ENCODE data around the gene USP36. TPM values are rescaled to one million over a fixed set of nuclear protein-coding genes. Genes with fewer than 3 reads are reported as not detected.

USP36 gene
- total and polyA plus RNA-seq, 4 donors, result 22.5 to 41.0 (median 32.7) TPM

DNA sequence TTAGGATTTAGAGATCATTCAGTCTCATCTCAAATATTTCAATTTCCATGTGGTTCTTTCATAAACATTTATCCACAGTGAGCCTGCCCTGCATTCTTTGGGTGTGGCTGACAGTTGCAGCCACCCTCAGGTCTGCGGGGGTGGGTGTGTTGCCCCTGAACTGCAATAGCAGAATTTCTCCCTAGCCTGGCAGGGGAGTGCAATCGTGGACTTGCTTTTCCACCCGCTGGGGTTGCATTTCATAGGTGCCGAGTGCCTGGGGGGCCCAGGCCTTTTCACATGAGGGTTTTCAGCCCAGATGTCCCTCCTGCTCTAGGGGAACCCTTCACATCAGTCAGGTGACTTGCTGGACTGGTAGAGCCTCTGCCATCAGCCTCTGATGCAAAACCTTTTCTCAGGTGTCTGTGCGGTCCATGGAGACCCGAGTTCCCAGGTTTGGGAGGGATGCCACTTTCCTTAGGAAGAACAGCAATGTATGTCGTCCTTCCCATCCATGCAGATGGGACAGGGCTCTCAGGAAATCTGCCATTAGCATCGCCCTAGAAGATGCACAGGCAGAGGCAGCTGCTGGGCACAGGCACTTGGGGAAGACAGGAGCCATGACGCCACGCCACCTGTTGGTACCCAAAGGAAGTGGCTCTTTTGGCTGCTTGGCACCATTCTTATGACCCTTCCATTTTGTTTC, 2.4 kb upstream of the USP36 start:
- peak in 2 of 6 donors; percentile 32 for DNase-seq (ENCODE audit: low read depth in 4 of 6, low spot score in 6 of 6)
- Histone ChIP-seq H3K4me3 (ENCODE audit: low read depth, low read length) (no peak overlapping the region), H3K36me3 (ENCODE audit: control insufficient read depth, insufficient read depth, low read length) (peaks cover 6% of the 10 kb centered on the region), H3K4me1 (ENCODE audit: control insufficient read depth, insufficient read depth, low read length) (peaks cover 25% of the 10 kb centered on the region), H3K27ac (ENCODE audit: low read depth, low read length) (no peak overlapping the region), H3K27me3 (ENCODE audit: control insufficient read depth, insufficient read depth, low read length) (no peaks in the 10 kb centered on the region), H3K9me3 (ENCODE audit: control insufficient read depth, insufficient read depth, low read length) (no peaks in the 10 kb centered on the region)
- 68% methylated on average over 10 of the region's 10 CpGs for WGBS (ENCODE audit: insufficient coverage)

DNA sequence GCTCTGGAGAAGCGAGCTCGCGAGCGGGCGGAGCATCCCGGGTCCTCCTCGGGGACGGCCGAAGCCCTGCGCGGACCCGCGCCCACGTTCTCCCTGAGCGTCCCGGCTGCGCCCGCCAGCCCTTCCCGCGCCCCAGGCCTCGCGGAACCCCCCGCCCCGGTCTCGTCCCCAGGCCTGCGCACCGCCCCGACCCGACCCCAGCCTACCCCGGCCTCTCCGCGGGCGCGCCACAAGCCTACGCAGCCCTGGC, 159 bp downstream of the USP36 start:
- Histone ChIP-seq H3K9me3 (ENCODE audit: control insufficient read depth, insufficient read depth, low read length) (no peaks in the 10 kb centered on the region), H3K4me1 (ENCODE audit: control insufficient read depth, insufficient read depth, low read length) (peaks cover 25% of the 10 kb centered on the region), H3K27me3 (ENCODE audit: control insufficient read depth, insufficient read depth, low read length) (no peaks in the 10 kb centered on the region), H3K4me3 (ENCODE audit: low read depth, low read length) (peak overlapping the region; percentile 85), H3K27ac (ENCODE audit: low read depth, low read length) (peak overlapping the region; percentile 84), H3K36me3 (ENCODE audit: control insufficient read depth, insufficient read depth, low read length) (peaks cover 29% of the 10 kb centered on the region)
- WGBS (ENCODE audit: insufficient coverage), result under 1% methylated on average over 35 of the region's 35 CpGs
- DNase-seq (ENCODE audit: low read depth in 4 of 6, low spot score in 6 of 6), result no peak

DNA sequence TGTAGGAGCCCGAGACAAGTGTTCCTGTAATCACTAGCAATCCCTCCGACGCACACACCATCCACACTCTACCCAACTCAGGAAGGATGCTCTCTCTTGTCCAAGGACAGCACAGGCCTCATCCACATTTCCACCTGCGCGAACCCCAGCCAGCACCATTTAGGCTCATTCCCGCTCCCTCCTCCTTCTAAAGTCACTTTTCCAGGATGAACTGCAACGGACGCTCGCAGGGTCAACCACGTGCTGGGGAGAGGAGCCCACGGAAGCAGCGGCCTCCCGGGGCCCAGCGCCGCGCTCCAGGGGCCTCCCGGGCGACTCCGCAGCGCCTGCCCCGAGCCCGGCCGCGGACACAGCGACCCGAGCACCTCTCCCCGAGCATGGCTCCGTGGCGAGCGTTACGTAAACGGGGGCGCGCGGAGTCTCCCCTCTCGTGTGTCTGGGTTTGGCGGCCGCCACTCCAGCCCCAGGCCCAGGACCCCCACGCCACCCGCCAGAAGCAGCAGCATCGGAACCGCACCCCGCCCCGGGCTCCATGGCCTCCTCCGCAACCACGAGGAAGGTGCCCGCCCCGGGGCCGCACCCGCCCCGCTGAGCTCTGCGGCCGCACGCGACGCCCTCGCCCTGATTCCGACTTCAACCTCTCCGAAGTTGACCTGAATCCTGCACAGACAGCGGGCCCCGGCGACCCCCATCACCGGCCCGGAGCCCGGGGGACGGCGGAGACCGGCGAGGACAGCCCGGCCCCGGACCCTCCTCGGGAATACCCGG, 668 bp downstream of the USP36 start:
- Histone ChIP-seq H3K4me3 (ENCODE audit: low read depth, low read length) (peak overlapping the region; percentile 85), H3K9me3 (ENCODE audit: control insufficient read depth, insufficient read depth, low read length) (no peaks in the 10 kb centered on the region), H3K27ac (ENCODE audit: low read depth, low read length) (peak overlapping the region; percentile 84), H3K4me1 (ENCODE audit: control insufficient read depth, insufficient read depth, low read length) (peaks cover 25% of the 10 kb centered on the region), H3K27me3 (ENCODE audit: control insufficient read depth, insufficient read depth, low read length) (no peaks in the 10 kb centered on the region), H3K36me3 (ENCODE audit: control insufficient read depth, insufficient read depth, low read length) (peaks cover 34% of the 10 kb centered on the region)
- WGBS (ENCODE audit: insufficient coverage), result under 1% methylated on average over 73 of the region's 73 CpGs
- DNase-seq (ENCODE audit: low read depth in 4 of 6, low spot score in 6 of 6), result peak in 2 of 6 donors; percentile 18 to 22

DNA sequence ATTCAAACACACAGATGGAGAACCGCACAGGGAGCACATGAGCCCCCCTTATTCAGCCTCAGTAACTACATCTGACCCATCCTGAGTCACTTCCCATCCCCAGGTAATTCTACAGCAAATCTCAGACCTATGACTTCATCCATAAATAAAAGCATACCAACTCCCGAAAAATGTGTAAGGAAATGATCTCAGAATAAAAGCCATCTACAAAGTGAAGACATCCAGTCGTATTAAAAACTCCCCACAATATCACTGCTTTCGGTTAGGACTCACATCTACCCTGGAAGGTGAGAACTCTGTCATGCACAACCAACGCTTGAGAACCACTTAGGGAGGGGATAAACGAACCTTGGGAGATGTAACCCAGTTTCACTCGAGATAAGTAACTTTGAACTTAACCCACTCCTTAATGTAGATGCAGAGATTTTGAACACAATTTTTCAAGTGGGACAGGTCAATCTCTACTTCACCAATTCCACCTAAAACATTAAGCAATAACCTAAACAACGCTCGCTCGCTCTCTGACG, 1.3 kb downstream of the USP36 start:
- H3K36me3 ChIP-seq (ENCODE audit: control insufficient read depth, insufficient read depth, low read length), result peaks cover 40% of the 10 kb centered on the region
- no peak for DNase-seq (ENCODE audit: low read depth in 4 of 6, low spot score in 6 of 6)
- peak overlapping the region; percentile 85 for H3K4me3 ChIP-seq (ENCODE audit: low read depth, low read length)
- no peaks in the 10 kb centered on the region for H3K27me3 ChIP-seq (ENCODE audit: control insufficient read depth, insufficient read depth, low read length)
- H3K9me3 ChIP-seq (ENCODE audit: control insufficient read depth, insufficient read depth, low read length), result no peaks in the 10 kb centered on the region
- peak overlapping the region; percentile 84 for H3K27ac ChIP-seq (ENCODE audit: low read depth, low read length)
- WGBS (ENCODE audit: insufficient coverage), result 18% methylated on average over 5 of the region's 11 CpGs
- H3K4me1 ChIP-seq (ENCODE audit: control insufficient read depth, insufficient read depth, low read length), result peaks cover 19% of the 10 kb centered on the region

DNA sequence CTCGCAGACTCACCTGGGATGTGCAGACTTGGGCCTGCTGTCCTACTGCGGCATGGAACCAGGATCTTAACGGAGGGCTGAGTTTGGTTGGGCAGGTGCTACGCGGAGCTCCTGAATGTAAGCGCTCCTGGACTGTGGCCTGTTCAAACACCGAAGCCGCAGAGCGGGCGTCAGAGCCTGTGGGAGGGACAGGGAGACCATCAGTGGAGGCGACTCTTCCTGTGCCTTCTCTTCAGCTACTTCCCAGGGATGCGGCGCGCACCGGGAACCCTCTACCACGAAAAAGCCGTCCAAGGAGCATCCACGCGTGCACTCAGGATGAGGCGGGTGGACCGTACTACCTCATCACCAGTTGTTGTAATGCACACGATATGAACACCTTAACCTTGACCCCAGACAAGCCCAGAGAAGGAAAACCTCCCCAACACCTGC, 2.0 kb downstream of the USP36 start:
- peaks cover 41% of the 10 kb centered on the region for H3K36me3 ChIP-seq (ENCODE audit: control insufficient read depth, insufficient read depth, low read length)
- H3K4me3 ChIP-seq (ENCODE audit: low read depth, low read length), result no peak overlapping the region
- H3K27me3 ChIP-seq (ENCODE audit: control insufficient read depth, insufficient read depth, low read length), result no peaks in the 10 kb centered on the region
- no peaks in the 10 kb centered on the region for H3K9me3 ChIP-seq (ENCODE audit: control insufficient read depth, insufficient read depth, low read length)
- H3K4me1 ChIP-seq (ENCODE audit: control insufficient read depth, insufficient read depth, low read length), result peaks cover 16% of the 10 kb centered on the region
- DNase-seq (ENCODE audit: low read depth in 4 of 6, low spot score in 6 of 6), result no peak
- no peak overlapping the region for H3K27ac ChIP-seq (ENCODE audit: low read depth, low read length)
- WGBS (ENCODE audit: insufficient coverage), result 95% methylated on average over 19 of the region's 22 CpGs

DNA sequence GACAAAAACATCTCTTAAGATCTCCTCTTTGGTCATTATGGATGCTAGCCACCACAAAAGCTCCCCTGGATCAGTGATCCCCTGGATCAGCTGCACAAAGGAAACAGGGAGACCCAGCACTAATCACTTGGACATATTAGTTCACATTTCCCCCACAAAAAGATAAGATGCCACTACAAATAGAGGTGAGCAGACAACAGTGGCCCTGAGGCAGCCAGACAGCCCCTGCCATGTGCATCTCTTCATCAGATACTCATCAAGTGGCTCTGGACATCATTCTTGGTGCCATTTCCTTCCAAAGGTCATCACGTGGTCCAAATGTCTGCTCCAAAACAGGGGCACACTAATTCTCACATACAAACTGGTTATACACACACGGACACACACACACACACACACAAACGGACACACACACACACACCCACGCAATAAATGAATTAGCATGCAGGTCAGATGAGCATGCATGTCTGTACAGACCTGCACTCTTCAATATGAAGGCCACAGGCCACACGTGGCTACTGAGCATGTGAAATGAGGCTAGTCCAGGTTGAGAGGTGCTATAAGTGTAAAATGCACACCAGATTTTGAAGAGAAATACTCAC, 4.1 kb downstream of the USP36 start:
- Histone ChIP-seq H3K4me1 (ENCODE audit: control insufficient read depth, insufficient read depth, low read length) (peaks cover 13% of the 10 kb centered on the region), H3K4me3 (ENCODE audit: low read depth, low read length) (no peak overlapping the region), H3K9me3 (ENCODE audit: control insufficient read depth, insufficient read depth, low read length) (no peaks in the 10 kb centered on the region), H3K27me3 (ENCODE audit: control insufficient read depth, insufficient read depth, low read length) (no peaks in the 10 kb centered on the region), H3K27ac (ENCODE audit: low read depth, low read length) (no peak overlapping the region), H3K36me3 (ENCODE audit: control insufficient read depth, insufficient read depth, low read length) (peaks cover 60% of the 10 kb centered on the region)
- 100% methylated on average over 1 of the region's 5 CpGs for WGBS (ENCODE audit: insufficient coverage)
- DNase-seq (ENCODE audit: low read depth in 4 of 6, low spot score in 6 of 6), result no peak

DNA sequence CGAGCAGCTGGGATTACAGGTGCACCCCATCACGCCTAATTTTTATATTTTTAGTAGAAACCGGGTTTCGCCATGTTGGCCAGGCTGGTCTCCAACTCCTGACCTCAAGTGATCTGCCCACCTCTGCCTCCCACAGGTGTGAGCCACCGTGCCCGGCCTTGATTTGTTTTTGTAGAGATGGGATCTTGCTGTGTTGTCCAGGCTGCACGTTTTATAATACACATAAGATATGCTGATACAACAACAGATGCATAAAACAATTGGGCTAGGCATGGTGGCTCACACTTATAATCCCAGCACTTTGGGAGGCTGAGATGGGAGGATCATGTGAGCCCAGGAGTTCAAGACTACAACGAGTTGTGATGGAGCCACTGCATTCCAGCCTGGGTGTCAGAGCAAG, 6.0 kb downstream of the USP36 start:
- H3K9me3 ChIP-seq (ENCODE audit: control insufficient read depth, insufficient read depth, low read length), result no peaks in the 10 kb centered on the region
- no peak for DNase-seq (ENCODE audit: low read depth in 4 of 6, low spot score in 6 of 6)
- no peaks in the 10 kb centered on the region for H3K27me3 ChIP-seq (ENCODE audit: control insufficient read depth, insufficient read depth, low read length)
- H3K4me1 ChIP-seq (ENCODE audit: control insufficient read depth, insufficient read depth, low read length), result peaks cover 6% of the 10 kb centered on the region
- H3K4me3 ChIP-seq (ENCODE audit: low read depth, low read length), result no peak overlapping the region
- WGBS (ENCODE audit: insufficient coverage), result 100% methylated on average over 2 of the region's 8 CpGs
- no peak overlapping the region for H3K27ac ChIP-seq (ENCODE audit: low read depth, low read length)
- peaks cover 71% of the 10 kb centered on the region for H3K36me3 ChIP-seq (ENCODE audit: control insufficient read depth, insufficient read depth, low read length)

DNA sequence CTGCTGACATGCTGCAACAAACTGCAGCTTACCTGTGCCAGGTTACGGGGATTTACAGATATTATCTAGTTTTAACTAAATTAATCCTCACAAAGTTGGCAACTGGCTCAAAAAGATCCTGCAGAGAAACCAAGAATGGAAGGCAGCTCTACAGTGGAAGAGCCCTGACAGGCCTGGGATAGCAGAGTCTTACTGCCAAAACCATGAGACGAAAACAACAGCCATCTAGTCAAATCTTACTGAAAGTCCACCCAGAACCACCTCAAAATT, 8.1 kb downstream of the USP36 start:
- WGBS (ENCODE audit: insufficient coverage), result 100% methylated on average over 1 of the region's 2 CpGs
- Histone ChIP-seq H3K4me3 (ENCODE audit: low read depth, low read length) (no peak overlapping the region), H3K4me1 (ENCODE audit: control insufficient read depth, insufficient read depth, low read length) (no peaks in the 10 kb centered on the region), H3K27ac (ENCODE audit: low read depth, low read length) (no peak overlapping the region), H3K9me3 (ENCODE audit: control insufficient read depth, insufficient read depth, low read length) (no peaks in the 10 kb centered on the region), H3K27me3 (ENCODE audit: control insufficient read depth, insufficient read depth, low read length) (no peaks in the 10 kb centered on the region), H3K36me3 (ENCODE audit: control insufficient read depth, insufficient read depth, low read length) (peaks cover 79% of the 10 kb centered on the region)
- no peak for DNase-seq (ENCODE audit: low read depth in 4 of 6, low spot score in 6 of 6)

DNA sequence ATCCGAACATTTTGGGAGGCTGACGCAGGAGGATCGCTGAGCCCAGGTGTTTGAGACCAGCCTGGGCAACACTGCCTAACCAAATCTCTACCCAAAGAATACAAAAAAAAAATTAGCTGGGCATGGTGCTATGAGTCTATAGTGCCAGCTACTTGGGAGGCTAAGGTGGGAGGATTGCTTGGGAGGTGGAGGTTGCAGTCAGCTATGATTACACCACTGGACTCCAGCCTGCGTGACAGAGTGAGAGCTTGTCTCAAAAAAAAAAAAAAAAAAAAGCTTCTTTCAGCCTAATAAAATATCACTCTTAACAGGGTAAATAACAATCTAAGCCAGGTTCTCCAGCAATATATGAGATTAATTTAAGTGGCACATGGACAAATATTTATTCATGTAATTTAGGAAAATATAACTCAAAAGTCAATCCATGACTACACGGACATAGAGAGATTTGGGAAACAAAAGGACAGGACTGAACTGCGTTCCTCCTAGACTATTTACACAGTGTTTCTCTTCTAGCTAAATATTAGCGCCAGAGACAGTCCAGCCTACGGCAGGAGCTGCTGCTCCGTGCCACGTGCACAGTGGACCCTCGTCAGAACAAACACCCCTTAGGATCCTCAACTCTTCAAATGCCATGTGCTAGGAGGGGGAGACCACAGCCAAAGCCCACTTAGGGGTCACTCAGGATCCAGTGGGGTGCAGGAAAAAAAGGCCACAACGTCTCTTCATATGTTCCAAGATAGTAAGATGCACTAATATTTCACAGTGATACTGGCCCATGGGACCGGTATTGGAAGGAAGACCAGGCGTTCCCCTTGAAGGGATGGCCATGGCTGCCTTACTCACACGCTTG, 8.7 kb downstream of the USP36 start:
- no peaks in the 10 kb centered on the region for H3K4me1 ChIP-seq (ENCODE audit: control insufficient read depth, insufficient read depth, low read length)
- no peak overlapping the region for H3K4me3 ChIP-seq (ENCODE audit: low read depth, low read length)
- no peaks in the 10 kb centered on the region for H3K9me3 ChIP-seq (ENCODE audit: control insufficient read depth, insufficient read depth, low read length)
- H3K27ac ChIP-seq (ENCODE audit: low read depth, low read length), result no peak overlapping the region
- H3K36me3 ChIP-seq (ENCODE audit: control insufficient read depth, insufficient read depth, low read length), result peaks cover 80% of the 10 kb centered on the region
- DNase-seq (ENCODE audit: low read depth in 4 of 6, low spot score in 6 of 6), result no peak
- no peaks in the 10 kb centered on the region for H3K27me3 ChIP-seq (ENCODE audit: control insufficient read depth, insufficient read depth, low read length)
- WGBS (ENCODE audit: insufficient coverage), result 88% methylated on average over 7 of the region's 15 CpGs
